Thymus (tissue), 11 donors: ENCODE results near the gene KANK4. TPM values are rescaled to one million over a fixed set of nuclear protein-coding genes. Genes with fewer than 3 reads are reported as not detected.

Experiments used
- DNase-seq, 9 donors: peaks; one replicate each; pipeline ENCODE4 v3.0.0-alpha.2; 2013; ENCODE audit warnings: low spot score in 9 of 9, low read depth in 6 of 9, missing footprints in 1 of 9
- H3K27ac ChIP-seq, 2 donors: one replicate each; pipeline ENCODE4 v1.5.1; 2013; ENCODE audit warnings: control low read depth in 1 of 2, low read depth in 1 of 2, low read length in 1 of 2, mild to moderate bottlenecking in 1 of 2, moderate library complexity in 1 of 2
- H3K27me3 ChIP-seq, 2 donors: one replicate each; pipeline ENCODE4 v1.5.1; 2013; ENCODE audit warnings: low read length in 1 of 2; ENCODE audit not compliant: control insufficient read depth in 2 of 2, insufficient read depth in 1 of 2
- H3K36me3 ChIP-seq, 2 donors: one replicate each; pipeline ENCODE4 v1.5.1; 2013; ENCODE audit warnings: low read length in 1 of 2, mild to moderate bottlenecking in 1 of 2, moderate library complexity in 1 of 2; ENCODE audit not compliant: control insufficient read depth in 2 of 2, insufficient read depth in 2 of 2
- H3K4me1 ChIP-seq, 2 donors: one replicate each; pipeline ENCODE4 v1.5.1; 2013; ENCODE audit warnings: low read length in 2 of 2; ENCODE audit not compliant: control insufficient read depth in 2 of 2, insufficient read depth in 2 of 2
- H3K4me3 ChIP-seq, 2 donors: one replicate each; pipeline ENCODE4 v1.5.1; 2013; ENCODE audit warnings: low read length in 2 of 2, control low read depth in 1 of 2, mild to moderate bottlenecking in 1 of 2
- H3K9me3 ChIP-seq, 2 donors: one replicate each; pipeline ENCODE4 v1.5.1; 2013; ENCODE audit warnings: low read length in 1 of 2, mild to moderate bottlenecking in 1 of 2; ENCODE audit not compliant: control insufficient read depth in 2 of 2, insufficient read depth in 1 of 2
- WGBS: extraction: QIAGEN DNeasy Blood & Tissue Kit; methylation state at CpG from one replicate; pipeline ENCODE4 v1.1.7; 2013; 5-methylcytosine and 5-hydroxymethylcytosine counted together
- polyA plus RNA-seq: library from polyadenylated mRNA; stranded (reverse); fragments of 200-250 nt; gene quantifications from one replicate; pipeline ENCODE4 v1.2.3, GENCODE V29; 2013
- total RNA-seq: library from RNA; stranded (reverse); fragments of 120-200 nt; gene quantifications from one replicate; pipeline ENCODE4 v1.2.4, GENCODE V29; 2013
- donor health status: healthy.

KANK4 gene
- total and polyA plus RNA-seq, 2 donors = 0.21 to 0.99 TPM

- no peaks in the 10 kb centered on the region for H3K4me1 ChIP-seq
- 94% methylated on average over 7 of the region's 7 CpGs for WGBS
Observed at GRCh38 chr1:62304515-62304914, 14.7 kb downstream of the KANK4 start.

GRCh38 chr1:62301726-62302390, 17.4 kb downstream of the KANK4 start:
- Histone ChIP-seq H3K36me3 (no peaks in the 10 kb centered on the region), H3K9me3 (no peaks in the 10 kb centered on the region), H3K4me1 (no peaks in the 10 kb centered on the region), H3K27ac (no peak overlapping the region), H3K4me3 (no peak overlapping the region), H3K27me3 (peaks cover 0 to 3% of the 10 kb centered on the region in 2 donors)
- 91% methylated on average over 8 of the region's 8 CpGs for WGBS
- no peak for DNase-seq

More at GRCh38 chr1:62304515-62304914, 14.7 kb downstream of the KANK4 start:
- no peak overlapping the region for H3K27ac ChIP-seq
- no peaks in the 10 kb centered on the region for H3K36me3 ChIP-seq
- no peaks in the 10 kb centered on the region for H3K9me3 ChIP-seq
- peaks cover 0 to 3% of the 10 kb centered on the region in 2 donors for H3K27me3 ChIP-seq
- no peak overlapping the region for H3K4me3 ChIP-seq
- no peak for DNase-seq

GRCh38 chr1:62299426-62300200, 19.6 kb downstream of the KANK4 start:
- H3K9me3 ChIP-seq = no peaks in the 10 kb centered on the region
- WGBS = 89% methylated on average over 8 of the region's 8 CpGs
- no peak overlapping the region for H3K4me3 ChIP-seq
- H3K27ac ChIP-seq = peak overlapping the region in 1 of 2 donors; percentile 17
- no peak for DNase-seq
- H3K4me1 ChIP-seq = peaks cover 0 to 5% of the 10 kb centered on the region in 2 donors
- peaks cover 0 to 3% of the 10 kb centered on the region in 2 donors for H3K27me3 ChIP-seq
- H3K36me3 ChIP-seq = no peaks in the 10 kb centered on the region

DNA sequence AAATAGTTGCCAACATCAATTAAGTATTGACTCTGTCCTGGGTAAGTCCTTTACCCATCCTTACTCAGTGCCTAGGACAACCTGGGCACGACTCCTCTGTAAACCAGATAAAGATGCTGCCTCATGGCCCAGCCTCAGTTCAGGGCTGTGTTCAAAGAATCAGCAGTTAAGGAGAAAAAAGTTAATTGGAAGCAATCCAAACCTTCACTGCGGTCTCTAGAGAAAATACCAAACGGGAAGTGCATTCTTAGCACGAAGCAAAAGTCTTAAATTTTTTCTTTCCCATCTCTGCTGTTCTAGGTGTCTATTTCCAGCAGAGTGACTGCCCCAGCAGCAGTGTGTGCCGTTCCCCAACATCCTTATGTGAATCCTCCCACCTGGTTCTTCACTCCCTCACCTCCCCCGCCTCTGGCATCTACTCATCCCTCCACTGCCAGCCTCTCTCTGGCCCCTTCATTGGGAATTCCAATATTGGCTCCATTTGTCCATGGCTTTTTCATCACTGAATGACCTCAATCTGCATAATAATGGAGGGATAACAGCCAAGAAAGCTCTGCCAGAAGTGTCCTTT, 23.2 kb downstream of the KANK4 start:
- WGBS = 6% methylated on average over 6 of the region's 6 CpGs
- H3K4me3 ChIP-seq = no peak overlapping the region
- DNase-seq = peak in 1 of 9 donors; percentile 33

DNA sequence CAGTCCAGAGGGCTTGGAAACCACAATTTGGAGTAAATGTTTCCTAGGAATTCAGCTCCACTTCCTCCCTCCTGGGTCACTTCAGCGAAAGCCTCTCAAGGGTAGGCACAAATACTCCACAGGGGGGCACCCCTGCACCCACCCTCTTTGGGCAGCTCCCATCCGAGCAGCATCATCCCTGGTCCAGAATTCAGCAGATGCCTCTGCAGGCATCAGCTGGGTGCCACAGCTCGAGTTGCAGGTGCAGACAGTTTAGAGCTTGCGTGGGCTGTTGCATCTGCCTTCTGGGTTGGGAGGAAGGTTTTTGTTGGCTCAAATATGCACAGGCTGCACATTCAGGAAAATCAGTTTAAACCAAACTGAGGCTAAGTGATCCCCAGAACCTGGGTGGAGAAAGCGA, 25.0 kb downstream of the KANK4 start:
- DNase-seq = peak in 7 of 9 donors; percentile 10 to 51 (median 26)
- Histone ChIP-seq H3K27ac (no peak overlapping the region), H3K4me3 (no peak overlapping the region), H3K27me3 (no peaks in the 10 kb centered on the region), H3K9me3 (no peaks in the 10 kb centered on the region), H3K36me3 (no peaks in the 10 kb centered on the region), H3K4me1 (peaks cover 0 to 5% of the 10 kb centered on the region in 2 donors)
- 78% methylated on average over 5 of the region's 5 CpGs for WGBS

More for the DNA sequence above, 23.2 kb downstream of the KANK4 start:
- Histone ChIP-seq H3K9me3 (no peaks in the 10 kb centered on the region), H3K36me3 (no peaks in the 10 kb centered on the region), H3K4me1 (peaks cover 0 to 5% of the 10 kb centered on the region in 2 donors), H3K27ac (no peak overlapping the region), H3K27me3 (no peaks in the 10 kb centered on the region)

DNA sequence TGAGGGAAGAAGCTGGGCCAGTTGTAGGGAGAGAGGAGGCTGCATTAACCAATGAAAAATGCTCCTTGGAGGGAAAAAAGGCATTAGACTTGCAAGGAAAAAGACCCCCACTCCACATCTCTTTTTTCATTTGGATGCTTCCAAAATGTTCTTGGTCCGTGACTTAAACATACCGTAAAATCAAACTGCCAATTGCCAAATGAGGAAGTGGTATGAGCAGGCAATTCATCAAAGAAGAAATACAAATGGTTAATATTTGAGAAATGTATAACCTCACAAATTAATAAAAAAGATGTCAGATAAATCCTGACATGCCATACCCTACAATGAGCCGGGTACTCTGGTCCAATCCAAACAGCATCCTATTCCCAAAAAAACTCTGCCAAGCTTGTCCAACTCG, 30.6 kb downstream of the KANK4 start:
- no peak overlapping the region for H3K27ac ChIP-seq
- peaks cover 0 to 22% of the 10 kb centered on the region in 2 donors for H3K27me3 ChIP-seq
- no peaks in the 10 kb centered on the region for H3K9me3 ChIP-seq
- peaks cover 0 to 7% of the 10 kb centered on the region in 2 donors for H3K4me1 ChIP-seq
- H3K36me3 ChIP-seq = no peaks in the 10 kb centered on the region
- 79% methylated on average over 4 of the region's 4 CpGs for WGBS
- DNase-seq = no peak
- no peak overlapping the region for H3K4me3 ChIP-seq

DNA sequence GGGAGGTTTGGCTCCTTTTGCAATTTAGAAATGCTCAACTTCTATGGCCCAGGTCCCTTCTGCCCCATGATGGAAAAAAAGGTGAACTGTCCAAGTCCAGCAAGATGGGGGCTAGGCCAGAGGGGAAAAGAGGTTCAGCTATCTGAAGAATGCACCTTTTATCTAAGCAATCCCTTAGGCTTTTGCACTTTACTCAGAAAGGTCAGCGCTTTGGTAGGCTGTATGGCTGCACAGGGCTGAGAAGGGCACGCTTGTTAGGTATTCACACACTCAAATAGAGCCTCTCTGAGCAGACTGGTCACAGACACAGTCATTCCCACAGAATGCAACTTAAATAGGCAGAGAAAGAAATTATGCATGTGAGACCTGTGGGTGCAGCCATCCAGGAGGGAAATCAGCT, 31.0 kb downstream of the KANK4 start:
- DNase-seq = no peak
- Histone ChIP-seq H3K4me1 (peaks cover 0 to 11% of the 10 kb centered on the region in 2 donors), H3K27ac (no peak overlapping the region), H3K4me3 (no peak overlapping the region), H3K27me3 (peaks cover 0 to 24% of the 10 kb centered on the region in 2 donors), H3K9me3 (no peaks in the 10 kb centered on the region), H3K36me3 (no peaks in the 10 kb centered on the region)
- WGBS = 96% methylated on average over 2 of the region's 2 CpGs

DNA sequence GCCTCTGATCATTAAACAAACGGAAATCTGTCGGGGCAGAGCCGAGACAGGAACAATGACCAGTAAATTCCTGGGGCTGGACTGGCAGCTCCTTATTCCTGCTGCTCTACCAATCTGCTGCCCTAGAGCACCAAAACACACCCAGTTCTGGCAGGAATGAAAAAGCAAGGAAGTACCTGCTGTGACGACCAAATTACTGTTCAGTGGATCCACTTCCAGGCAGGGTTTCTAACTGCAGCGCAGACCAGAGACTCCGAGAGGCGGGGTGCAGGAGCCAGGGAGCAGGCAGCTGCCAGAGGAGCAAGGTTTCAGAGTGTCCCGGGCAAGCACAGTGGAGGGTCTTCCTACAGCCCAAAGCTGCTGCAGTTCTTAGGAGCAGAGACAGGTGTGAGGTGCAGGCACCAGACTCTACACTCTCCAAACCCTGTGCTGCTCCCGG, 32.4 kb downstream of the KANK4 start:
- WGBS = 54% methylated on average over 9 of the region's 9 CpGs
- Histone ChIP-seq H3K4me3 (no peak overlapping the region), H3K27ac (no peak overlapping the region), H3K27me3 (peaks cover 0 to 24% of the 10 kb centered on the region in 2 donors), H3K4me1 (peaks cover 0 to 12% of the 10 kb centered on the region in 2 donors), H3K36me3 (no peaks in the 10 kb centered on the region), H3K9me3 (no peaks in the 10 kb centered on the region)
- no peak for DNase-seq
